Activated T-cell treated with anti-CD3 and anti-CD28 coated beads, Interleukin-2, amount 50 U/mL, for 48 hours (primary cell): Measurements from ENCODE around the gene LYST.
"Not testable (repeated sequence)": the region's sequence is repeated elsewhere in the genome, so short reads cannot be mapped to it uniquely, and the experiment has no call there.

Source experiments
- DNase-seq, 2 experiments: peaks; one replicate each; pipeline ENCODE4 v3.0.0-alpha.2; 2020

The LYST gene

DNA sequence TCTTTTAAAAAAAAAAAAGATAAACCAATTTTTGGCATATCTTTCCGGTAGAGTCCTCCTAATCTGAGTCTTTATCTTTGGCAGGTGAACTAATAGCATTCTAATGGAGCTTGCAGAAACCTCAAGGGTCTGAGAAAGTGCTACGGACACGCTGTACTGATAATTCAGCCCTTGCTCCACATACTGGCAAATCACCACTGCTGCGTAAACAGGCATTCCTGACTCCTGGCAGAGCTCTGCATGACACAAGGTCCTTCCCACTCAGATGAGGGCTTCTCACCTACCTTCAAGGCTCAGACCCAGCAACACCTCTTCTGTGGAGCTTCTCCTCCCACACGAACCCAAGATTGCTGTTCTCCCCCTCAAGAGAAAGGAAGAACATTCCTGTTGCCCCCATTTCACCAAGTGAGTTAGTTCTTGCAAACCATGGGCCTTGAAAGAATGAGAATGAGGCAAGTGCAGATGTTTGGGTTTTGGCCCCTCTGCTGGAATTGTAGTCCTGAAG, 48.0 kb downstream of the LYST start:
- no peak for DNase-seq

DNA sequence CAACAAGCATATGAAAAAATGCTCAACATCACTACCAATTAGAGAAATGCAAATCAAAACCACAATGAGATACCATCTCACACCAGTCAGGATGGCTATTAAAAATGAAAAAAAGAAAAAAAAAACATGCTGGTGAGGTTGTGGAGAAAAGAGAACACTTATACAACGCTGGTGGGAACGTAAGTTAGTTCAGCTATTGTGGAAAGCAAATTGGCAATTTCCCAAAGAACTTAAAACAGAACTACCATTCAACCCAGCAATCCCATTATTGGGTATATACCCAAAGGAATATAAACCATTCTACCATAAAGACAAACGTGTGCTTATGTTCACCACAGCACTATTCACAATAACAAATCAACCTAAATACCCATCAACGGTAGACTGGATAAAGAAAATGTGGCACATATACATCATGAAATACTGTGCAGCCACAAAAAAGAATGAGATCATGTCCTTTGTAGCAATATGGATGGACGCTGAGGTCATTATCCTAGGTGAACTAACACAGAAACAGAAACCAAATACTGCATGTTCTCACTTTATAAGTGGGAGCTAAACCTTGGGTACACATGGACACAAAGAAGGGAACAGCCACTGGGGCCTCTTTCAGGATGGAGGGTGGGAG, 49.5 kb downstream of the LYST start:
- no peak for DNase-seq

DNA sequence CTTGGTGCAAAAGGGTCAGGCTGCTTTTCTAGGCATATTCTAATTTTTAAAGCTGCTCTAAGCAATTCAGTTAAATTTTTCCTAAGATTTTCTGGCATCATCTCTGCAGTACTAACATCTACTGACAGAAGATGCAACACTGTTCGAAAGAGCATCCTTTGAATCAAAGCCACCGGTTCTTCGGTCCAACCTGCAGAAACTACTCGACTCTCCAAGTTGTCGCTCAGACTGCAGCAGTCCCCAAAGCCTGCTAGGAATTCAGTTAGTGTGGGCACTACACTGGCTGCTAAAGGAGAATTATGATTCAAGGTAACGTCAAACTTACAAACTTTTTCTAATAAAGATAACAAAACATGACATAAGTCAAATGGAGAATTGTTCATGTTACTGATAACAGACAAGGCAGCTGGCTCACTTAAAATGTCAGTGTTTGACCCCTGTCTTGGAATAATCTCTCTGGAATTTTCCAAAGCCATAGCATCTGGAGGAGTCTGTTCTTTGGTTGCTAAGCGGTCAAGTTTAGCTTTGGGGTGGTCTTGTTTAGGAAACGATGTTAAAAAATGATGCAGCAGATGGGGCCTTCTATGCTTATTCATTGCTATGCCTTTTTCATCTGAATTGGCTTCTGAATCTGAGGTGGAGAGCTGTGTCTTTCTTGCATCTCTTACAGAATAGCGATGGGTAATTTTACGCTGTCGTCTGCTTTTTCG, 56.9 kb downstream of the LYST start:
- DNase-seq: no peak

DNA sequence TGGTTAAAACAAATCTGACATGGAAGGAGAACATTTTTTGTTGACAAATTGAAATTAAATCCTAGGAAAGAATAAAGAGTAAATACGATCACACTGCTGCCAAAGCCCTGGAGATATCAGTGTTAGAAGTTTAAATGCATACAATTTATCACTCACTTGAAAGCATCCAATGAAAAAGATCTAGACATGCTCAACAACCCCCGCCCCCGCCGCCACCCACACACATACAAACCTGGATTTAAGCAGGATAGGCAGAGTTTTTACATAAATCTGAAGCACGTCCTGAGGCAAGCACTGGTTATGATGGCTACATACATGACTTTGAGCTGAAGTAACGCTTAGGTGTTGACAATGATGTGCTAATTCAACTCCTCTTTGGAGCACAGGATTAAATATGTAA, 58.5 kb downstream of the LYST start:
- DNase-seq: no peak

DNA sequence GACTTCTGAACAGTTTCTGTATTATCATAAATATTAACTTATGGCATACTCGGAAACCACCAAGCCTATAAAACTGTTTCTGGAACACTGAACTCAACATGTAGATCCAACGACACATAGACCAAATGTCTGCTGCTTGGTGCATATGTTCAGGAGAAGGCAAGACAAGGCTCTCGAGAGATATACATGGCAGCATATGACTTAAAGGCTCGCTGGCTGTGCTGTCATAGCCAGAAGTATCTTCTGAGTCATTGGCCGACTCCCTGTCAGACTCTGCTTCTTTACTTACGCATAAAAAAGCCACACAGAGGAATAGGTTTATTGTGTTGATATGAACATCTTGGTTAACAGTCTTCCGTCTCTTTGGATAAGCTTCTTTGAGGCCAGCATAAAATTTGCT, 60.6 kb downstream of the LYST start:
- DNase-seq: no peak

DNA sequence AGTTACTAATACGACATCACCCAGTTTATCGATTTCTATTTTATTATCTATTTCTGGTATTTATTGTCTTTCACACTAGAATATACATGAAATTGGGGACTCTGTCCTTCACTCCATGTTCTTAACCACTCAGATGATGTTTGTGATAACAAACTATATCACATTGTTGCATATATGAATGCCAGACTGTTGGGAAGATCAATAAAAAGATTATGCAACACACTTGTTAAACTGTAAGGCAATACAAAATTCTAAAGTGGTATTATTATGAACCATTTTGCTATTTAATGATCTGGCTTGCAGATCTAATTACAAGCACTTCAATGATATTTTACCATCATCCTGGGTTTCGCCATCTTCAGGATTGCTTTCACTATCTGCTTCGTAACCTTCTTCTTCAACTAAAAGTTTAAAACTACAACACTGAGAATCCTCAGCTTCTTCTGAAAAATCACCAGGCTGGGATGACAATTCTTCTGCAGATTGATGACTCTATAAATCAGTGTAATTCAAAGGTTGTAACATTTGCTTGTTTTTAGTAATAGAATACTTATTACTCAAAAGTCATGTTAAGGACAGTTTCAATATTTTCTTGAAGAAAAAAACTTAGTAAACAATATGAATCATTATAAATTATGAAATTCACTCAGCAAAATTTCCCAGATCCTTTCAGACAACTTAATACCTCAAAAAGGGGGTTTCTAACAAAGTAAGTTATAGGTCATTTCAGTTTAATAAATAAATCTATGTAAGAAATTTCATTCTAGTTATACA, 63.9 kb downstream of the LYST start:
- no peak for DNase-seq

DNA sequence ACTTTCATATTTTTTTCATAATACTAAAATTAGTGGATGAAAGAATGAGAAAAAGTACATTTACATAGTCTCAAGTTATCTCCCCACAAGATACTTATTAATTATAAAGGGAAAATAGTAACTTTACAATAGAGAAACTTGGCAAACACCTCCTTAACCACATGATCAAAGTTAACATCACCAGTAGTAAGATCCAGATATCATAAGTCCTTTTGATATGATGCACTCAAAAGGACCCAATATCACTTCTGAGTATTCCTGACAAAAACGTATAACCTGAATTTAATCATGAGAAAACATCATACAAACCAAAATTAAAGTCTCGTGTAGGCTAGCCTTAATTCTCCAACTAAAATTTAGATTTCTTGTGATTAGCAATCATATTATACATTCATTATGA, 67.4 kb downstream of the LYST start:
- DNase-seq: no peak

DNA sequence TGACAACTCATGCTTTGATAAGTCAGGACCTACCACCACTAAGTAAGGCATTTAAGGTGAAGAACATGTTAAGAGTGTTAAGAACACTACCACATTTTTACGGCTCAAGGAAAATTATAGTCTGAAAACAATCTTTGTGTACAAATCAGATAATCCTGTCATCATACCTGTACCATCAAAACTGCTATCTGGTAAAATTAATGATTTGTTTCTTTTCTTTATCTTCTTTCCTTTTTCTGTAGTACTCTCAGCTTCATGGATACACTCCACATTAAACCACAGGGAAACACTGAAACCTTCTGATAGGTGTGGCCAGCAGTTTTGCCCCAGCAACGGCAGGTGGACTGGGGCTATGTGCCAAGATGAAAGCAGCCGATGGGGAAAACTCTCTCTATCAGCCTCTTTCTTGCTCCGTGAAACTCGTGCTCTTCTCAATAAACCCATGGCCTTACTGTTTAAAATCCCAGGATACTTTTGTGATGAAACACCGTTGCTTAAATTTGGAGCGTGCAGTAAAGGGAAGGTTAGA, 75.1 kb downstream of the LYST start:
- DNase-seq: no peak

DNA sequence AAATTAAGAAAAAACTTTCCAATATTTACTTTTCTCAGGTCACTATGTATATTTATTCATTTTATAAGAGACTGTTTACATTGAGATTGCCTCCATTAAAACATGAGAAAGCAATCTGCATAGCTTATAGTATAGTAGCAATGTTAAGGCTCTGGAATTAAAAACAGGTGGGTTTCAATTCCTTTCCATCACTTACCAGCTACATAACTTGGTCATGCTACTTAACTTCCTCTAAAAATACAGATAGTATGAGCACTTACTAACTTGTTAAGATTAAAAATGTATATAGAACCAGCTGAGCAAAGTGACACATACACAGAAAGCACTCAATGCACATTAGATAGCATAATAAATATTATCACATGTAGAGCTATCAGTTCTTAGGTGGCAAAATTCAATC, 76.6 kb downstream of the LYST start:
- DNase-seq: no peak

DNA sequence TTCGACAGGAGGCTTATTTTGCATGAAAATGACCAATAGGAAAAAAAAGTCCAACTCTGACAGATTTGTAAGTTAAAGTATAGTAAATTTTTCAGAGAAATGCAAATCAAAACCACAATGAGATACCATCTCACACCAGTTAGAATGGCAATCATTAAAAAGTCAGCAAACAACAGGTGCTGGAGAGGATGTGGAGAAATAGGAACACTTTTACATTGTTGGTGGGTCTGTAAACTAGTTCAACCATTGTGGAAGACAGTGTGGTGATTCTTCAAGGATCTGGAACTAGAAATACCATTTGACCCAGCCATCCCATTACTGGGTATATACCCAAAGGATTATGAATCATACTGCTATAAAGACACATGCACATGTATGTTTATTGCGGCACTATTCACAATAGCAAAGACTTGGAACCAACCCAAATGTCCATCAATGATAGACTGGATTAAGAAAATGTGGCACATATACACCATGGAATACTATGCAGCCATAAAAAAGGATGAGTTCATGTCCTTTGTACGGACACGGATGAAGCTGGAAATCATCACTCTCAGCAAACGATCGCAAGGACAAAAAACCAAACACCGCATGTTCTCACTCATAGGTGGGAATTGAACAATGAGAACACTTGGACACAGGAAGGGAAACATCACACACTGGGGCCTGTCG, 80.3 kb downstream of the LYST start:
- DNase-seq: not testable (repeated sequence)

DNA sequence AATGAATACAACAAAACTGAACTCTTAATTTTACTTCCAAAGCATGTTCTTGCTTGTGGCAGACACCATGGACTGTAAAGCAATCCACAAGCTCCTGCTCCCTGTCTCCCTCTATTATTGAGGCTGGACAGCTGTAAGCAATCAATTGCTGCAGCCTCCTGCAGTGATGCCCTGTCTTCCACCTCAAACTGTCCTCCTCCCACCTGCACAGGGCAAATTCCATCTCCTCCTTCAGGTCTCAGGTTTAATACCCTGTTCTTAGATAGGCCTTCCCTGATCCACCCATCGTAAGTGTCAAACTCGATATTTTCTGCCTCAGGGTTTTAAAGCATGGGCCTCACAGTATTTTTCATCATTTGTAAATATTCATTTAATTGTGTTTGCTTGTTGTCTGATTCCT, 81.8 kb downstream of the LYST start:
- no peak for DNase-seq

DNA sequence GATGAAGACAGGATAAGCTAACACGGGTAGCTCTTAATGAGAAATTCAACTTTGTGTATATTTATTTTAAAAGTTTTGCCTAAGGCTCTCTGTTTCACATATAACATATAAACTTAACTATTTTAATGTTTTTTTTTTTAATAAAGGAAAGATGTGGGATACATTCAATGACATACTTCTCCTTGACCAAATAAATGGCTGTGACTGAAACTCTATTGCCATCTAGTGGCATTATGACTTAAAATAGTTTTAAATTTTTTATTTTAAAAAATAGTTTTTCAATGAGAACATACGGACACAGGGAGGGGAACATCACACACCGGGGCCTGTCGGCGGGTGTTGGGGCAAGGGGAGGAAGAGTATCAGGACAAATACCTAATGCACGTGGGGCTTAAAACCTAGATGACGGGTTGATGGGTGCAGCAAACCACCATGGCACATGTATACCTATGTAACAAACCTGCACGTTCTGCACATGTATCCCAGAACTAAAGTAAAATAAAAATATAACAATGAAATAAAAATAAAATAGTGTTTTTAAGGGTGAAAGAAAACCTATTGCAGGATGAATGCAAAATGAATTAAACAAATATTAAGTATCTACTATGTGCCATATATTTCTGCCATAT, 83.4 kb downstream of the LYST start:
- no peak for DNase-seq

DNA sequence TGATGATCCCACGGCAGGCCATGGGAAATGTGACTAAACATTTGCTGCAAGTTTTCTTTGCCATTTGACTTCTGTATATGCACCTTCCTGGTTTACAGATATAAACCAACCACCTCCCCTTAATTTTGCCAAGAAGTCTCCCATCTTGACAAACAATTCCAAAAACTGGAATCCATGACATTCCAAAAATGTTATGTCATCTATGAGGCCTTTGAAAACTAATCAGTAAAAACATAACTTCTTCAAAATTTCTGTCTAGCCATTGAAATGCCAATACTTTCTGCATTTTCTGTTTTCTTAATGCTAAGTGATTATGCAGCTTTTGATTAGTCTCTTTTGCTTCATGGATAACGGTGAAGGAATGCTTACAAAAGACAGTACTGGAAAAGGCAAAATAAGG, 84.1 kb downstream of the LYST start:
- DNase-seq: no peak

DNA sequence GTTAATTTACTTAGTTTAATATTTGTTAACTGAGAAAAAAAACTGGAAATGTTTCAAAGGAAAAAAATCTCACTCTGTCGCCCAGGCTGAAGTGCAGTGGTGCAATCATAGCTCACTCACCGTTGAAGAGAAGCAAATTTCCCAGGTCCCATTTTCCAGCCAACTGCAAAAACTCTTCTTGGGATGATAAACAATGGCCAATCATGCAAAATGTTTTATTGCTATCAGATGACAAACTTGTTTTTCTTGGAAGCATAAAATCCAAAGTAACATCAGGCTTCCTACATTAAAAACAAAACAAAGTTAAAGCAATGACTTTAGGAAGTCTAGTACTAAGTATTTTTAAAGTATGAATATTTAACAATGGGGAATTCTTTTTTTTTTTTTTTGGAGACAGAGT, 84.9 kb downstream of the LYST start:
- no peak for DNase-seq

DNA sequence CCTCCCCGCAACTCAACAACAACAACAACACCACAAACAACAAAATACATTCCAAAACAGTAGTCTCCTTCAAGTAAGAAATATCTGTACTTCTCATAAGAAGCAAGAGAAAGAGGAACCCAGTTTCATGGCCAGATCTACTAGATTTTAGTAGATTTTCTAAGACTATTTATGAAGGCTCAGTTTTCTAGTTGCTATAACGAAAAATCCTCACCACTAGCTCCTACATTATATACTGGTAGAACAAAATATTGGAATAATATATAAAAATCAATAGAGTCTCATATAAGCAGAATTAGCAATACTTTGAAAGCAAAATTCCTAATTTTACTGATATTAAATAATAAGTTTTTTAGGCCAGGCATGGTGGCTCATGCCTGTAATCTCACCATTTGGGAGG, 86.9 kb downstream of the LYST start:
- DNase-seq: no peak

DNA sequence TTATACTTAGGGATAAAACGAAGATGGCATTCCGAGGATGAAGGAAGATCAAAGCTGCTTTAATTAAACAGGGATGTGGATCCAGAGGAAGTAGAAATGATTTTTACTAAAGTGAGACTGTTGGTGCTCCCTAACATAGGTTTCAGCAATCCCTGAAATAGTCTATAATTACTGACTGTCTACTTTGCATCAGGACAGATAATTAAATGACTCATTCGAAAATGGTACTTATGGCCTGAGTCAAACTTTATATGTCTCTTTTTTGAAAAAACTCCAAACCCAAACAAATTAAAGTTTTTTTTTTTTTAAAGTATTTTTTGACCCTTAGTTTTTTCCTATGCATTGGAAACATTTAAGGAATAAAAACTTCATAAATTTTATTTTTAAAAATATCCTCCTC, 90.3 kb downstream of the LYST start:
- DNase-seq: no peak

DNA sequence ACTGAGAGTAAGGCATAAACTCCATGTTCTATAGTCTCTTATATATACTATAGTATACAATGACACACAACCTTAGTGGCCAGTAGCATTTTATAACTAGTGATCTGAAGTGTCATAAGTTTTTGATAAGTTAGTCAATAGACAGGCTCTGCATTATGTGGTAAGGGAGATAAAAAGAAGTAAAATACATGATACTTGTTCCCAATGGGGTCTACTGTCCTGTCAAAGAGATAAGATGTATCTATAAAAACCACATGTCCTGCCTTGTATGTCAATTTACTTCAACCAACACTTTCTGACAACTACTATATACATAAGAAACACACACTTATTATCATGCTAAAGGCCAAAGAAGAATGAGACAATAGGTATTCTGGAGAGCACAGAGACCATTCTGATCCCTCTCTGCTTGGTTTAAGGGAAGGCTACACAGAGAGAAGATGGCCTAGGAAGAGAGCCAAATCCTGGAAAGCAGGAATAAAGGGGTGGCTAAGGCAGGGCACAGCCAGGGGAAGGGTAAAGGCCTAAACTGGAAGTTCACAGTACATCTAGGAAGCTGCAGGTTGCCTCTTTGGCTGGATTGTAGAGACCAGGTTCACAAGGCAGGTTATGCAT, 91.4 kb downstream of the LYST start:
- DNase-seq: no peak

DNA sequence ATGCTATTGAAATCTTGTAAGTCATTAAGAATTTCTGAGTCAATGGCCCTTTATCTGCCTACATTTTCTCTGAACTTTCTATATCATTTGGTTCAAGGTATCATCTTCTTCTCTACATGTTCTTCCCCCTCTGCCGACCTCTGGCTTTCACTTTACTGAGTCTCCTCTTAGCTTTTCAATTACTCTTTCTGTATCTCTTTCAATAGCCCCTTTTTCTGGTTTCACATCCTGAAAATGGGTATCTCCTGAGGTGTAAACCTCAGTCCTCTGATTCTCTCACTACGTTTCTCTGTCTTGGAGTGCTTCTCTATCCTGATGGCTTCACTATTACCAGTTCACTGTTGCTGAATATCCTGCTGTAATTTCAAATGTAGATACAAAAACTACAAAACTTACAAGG, 98.9 kb downstream of the LYST start:
- no peak for DNase-seq

DNA sequence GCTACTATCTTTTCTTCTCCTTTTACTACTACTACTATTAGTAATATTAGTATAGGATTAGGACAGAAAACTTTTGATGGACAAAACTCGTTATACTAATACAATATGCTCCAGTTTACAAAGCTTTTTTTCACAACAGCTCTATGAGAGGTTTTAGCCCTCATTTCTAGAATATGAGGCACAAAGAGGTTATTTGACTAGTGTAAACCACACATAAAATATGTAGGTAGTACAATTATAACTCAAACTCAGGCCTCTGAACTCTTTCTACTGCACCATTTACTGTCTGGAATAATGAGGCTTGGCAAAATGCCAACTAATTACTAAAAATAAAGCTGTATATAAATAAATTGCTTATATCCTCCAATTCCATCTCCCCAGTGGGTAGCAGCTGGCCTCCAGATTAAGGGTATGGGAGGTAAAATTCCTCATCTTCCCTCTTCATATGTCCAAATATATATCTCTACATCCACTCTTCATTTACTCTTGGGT, 99.9 kb downstream of the LYST start:
- no peak for DNase-seq

DNA sequence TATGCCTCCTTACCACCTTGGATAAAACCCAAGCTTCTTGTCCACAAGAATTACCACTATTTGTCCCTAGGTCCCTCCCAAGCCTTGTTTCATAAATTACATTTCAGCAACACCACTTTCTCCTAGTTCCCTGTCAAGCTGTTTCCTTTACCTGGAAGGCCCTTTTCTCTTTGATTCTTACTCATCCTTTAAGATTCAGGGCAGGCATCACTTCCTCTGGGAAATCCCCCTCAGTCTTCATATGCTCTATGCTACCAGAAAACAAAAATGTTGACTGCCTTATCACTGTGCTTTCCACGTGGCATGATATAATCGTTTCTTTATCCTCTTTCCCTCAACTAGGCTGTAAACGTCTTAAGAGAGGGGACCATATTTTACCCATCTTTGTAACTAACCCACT, 102.7 kb downstream of the LYST start:
- DNase-seq: no peak

DNA sequence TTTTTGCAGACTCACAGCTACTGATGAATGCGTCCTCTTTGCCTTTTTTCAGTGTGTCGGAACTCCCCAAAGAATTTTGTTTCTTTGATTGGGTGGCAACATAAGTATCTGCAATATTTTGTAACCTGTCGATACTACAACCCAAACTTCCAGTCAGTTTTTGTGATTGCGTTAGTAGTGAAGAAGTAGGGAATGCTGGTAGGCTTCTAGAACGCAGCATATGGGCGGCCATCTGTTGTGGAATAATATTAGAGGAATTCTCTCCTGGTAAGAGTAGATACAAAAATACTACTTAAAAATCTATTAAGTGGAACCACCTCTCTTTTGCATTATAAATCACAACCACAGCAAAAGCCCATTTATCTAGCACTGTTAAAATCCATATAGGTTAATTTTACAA, 107.4 kb downstream of the LYST start:
- DNase-seq: no peak

DNA sequence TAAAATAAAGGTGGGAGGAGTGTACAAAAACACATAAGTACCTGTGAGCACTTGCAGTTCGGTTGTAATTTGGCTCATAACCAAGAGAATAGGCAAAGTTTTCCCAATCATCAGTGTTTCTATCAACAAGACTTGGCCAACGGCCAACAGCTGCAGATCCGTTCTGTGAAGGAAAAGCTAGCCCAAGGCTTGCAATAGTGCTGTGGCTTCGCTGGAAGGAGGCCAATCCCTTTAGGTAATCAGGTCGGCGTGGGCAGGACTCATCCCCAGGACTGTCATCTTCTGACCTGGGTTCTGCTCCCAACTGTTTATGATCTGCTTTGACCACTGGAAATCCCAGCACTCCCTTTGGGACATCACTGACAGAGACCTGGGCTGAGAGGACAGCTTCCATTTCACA, 107.8 kb downstream of the LYST start:
- DNase-seq: no peak
